Measurements from ENCODE around the gene XIRP1. TPM values are rescaled to one million over a fixed set of nuclear protein-coding genes. Genes with fewer than 3 reads are reported as not detected.

The XIRP1 gene
- total and polyA plus RNA-seq, 2 experiments from 2014 or later, result not detected

DNA sequence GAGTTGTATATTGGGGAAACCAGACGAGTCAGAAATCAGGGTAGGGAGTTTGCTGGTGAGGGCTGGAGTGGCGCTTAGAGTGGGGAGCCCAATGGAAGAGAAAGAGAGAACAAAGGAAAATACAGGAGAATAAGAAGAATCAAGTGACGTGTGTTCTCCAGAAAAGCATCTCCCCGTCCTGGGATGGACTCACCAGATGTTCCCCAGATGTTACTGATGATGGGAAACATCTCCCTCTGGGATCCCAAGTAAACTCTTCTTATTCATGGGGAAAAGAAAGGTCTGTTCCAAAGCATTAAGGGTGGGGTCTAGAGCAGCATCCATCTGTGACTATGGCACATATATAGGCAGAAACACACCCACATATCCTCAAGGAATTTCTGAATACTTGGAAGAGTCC lies 36.0 kb downstream of the XIRP1 start:
- Mint-ChIP-seq H3K27ac (no peak overlapping the region), H3K4me1 (peaks cover 45% of the 10 kb centered on the region), H3K9me3 (no peaks in the 10 kb centered on the region; the same call in 1 of the 3 replicates), H3K27me3 (ENCODE audit: insufficient read depth, low read depth, poor library complexity) (peaks cover 21% of the 10 kb centered on the region), H3K4me3 (no peak overlapping the region), H3K36me3 (ENCODE audit: low read depth) (no peaks in the 10 kb centered on the region)
- Histone ChIP-seq H3F3A (replicated peaks; ENCODE audit: low read depth) (peaks cover 11% of the 10 kb centered on the region), H3K27me3 (ENCODE audit: insufficient read depth) (no peaks in the 10 kb centered on the region), H3K36me3 (ENCODE audit: insufficient read depth) (no peaks in the 10 kb centered on the region), H3K4me1 (ENCODE audit: insufficient read depth) (peaks cover 28% of the 10 kb centered on the region), H4K20me1 (replicated peaks; ENCODE audit: insufficient read depth) (no peaks in the 10 kb centered on the region; the same call in 1 of the 2 replicates), H3K4me3 (no peak overlapping the region), H3K27ac (ENCODE audit: low read depth) (no peak overlapping the region), H3K4me2 (no peak overlapping the region), H3K9me2 (ENCODE audit: insufficient read depth) (no peaks in the 10 kb centered on the region), H2AFZ (no peak overlapping the region), H3K79me2 (replicated peaks; ENCODE audit: insufficient read depth) (no peaks in the 10 kb centered on the region)
- TF ChIP-seq CREB1 (CRISPR knock-in tag; IDR thresholded peaks at IDR 0.05; ENCODE audit: low read depth) (no peak), ZNF331 (CRISPR knock-in tag; IDR thresholded peaks at IDR 0.05; ENCODE audit: low read depth) (no peak), POLR2AphosphoS5 (IDR thresholded peaks at IDR 0.05; ENCODE audit: low read depth) (no peak), JUNB (IDR thresholded peaks at IDR 0.05; ENCODE audit: unreplicated experiment) (no peak), NANOG (IDR thresholded peaks at IDR 0.05; ENCODE audit: borderline replicate concordance) (no peak)
- TF ChIP-seq, protein P1, sequence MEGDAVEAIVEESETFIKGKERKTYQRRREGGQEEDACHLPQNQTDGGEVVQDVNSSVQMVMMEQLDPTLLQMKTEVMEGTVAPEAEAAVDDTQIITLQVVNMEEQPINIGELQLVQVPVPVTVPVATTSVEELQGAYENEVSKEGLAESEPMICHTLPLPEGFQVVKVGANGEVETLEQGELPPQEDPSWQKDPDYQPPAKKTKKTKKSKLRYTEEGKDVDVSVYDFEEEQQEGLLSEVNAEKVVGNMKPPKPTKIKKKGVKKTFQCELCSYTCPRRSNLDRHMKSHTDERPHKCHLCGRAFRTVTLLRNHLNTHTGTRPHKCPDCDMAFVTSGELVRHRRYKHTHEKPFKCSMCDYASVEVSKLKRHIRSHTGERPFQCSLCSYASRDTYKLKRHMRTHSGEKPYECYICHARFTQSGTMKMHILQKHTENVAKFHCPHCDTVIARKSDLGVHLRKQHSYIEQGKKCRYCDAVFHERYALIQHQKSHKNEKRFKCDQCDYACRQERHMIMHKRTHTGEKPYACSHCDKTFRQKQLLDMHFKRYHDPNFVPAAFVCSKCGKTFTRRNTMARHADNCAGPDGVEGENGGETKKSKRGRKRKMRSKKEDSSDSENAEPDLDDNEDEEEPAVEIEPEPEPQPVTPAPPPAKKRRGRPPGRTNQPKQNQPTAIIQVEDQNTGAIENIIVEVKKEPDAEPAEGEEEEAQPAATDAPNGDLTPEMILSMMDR (conservative IDR thresholded peaks at IDR 0.05; ENCODE audit: low read depth in 2 of 2), result no peak
- TF ChIP-seq, protein P2, sequence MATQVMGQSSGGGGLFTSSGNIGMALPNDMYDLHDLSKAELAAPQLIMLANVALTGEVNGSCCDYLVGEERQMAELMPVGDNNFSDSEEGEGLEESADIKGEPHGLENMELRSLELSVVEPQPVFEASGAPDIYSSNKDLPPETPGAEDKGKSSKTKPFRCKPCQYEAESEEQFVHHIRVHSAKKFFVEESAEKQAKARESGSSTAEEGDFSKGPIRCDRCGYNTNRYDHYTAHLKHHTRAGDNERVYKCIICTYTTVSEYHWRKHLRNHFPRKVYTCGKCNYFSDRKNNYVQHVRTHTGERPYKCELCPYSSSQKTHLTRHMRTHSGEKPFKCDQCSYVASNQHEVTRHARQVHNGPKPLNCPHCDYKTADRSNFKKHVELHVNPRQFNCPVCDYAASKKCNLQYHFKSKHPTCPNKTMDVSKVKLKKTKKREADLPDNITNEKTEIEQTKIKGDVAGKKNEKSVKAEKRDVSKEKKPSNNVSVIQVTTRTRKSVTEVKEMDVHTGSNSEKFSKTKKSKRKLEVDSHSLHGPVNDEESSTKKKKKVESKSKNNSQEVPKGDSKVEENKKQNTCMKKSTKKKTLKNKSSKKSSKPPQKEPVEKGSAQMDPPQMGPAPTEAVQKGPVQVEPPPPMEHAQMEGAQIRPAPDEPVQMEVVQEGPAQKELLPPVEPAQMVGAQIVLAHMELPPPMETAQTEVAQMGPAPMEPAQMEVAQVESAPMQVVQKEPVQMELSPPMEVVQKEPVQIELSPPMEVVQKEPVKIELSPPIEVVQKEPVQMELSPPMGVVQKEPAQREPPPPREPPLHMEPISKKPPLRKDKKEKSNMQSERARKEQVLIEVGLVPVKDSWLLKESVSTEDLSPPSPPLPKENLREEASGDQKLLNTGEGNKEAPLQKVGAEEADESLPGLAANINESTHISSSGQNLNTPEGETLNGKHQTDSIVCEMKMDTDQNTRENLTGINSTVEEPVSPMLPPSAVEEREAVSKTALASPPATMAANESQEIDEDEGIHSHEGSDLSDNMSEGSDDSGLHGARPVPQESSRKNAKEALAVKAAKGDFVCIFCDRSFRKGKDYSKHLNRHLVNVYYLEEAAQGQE (IDR thresholded peaks at IDR 0.05; ENCODE audit: unreplicated experiment), result no peak
- ATAC-seq, result no peak
- DNase-seq (ENCODE audit: low spot score), result no peak

DNA sequence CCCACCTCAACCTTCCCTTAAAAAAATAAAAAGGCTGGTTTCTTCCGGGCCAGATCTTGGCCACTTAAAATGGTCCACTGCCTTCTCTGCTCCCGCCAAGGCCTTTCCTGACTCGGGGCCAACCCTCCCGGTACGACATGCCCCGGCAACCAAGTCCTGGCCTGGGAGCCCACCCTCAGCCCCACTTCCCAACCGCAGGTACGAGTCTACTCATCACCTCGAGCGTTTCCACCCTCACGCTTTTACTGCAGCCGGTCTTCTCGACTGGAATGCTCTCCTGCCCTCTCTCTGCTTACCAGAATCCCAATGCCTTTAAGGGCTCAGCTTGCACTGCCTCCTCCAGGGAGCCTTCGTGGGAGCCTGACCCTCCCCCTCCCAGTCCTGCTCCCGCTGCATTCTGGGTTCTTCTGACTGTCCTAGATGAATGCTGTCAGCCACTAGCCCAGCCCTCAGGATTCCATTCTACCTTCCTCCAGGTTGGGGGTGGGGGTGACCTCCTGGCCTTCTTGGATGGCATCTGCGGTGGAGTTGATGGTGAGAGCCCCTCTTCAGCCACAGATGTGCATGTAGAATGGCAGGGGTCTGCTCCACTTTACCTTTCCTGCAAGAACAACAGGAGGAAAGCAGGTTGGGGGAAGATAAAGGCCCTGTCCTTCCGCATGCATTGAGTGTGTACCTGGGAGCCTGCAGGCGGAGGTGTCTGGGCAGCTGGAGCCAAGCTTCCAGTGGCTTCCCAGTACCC lies 37.9 kb downstream of the XIRP1 start:
- Histone ChIP-seq H3F3A (replicated peaks; ENCODE audit: low read depth) (peaks cover 11% of the 10 kb centered on the region), H3K27me3 (ENCODE audit: insufficient read depth) (no peaks in the 10 kb centered on the region), H4K20me1 (replicated peaks; ENCODE audit: insufficient read depth) (no peaks in the 10 kb centered on the region; the same call in 1 of the 2 replicates), H3K79me2 (replicated peaks; ENCODE audit: insufficient read depth) (peaks cover 18% of the 10 kb centered on the region), H3K36me3 (ENCODE audit: insufficient read depth) (no peaks in the 10 kb centered on the region), H3K27ac (ENCODE audit: low read depth) (peak overlapping the region; percentile 94), H3K9me2 (ENCODE audit: insufficient read depth) (no peaks in the 10 kb centered on the region), H3K4me1 (ENCODE audit: insufficient read depth) (peaks cover 41% of the 10 kb centered on the region), H3K4me3 (peak overlapping the region; percentile 87), H3K4me2 (peak overlapping the region; percentile 99), H2AFZ (peak overlapping the region; percentile 78)
- Mint-ChIP-seq H3K4me1 (peaks cover 62% of the 10 kb centered on the region), H3K36me3 (ENCODE audit: low read depth) (no peaks in the 10 kb centered on the region), H3K4me3 (peak overlapping the region; percentile 91), H3K27ac (peak overlapping the region; percentile 97), H3K9me3 (no peaks in the 10 kb centered on the region; the same call in 2 of the 3 replicates), H3K27me3 (ENCODE audit: insufficient read depth, low read depth, poor library complexity) (peaks cover 23% of the 10 kb centered on the region)
- ATAC-seq (peak; percentile 59), DNase-seq (ENCODE audit: low spot score) (peak; percentile 97)
- TF ChIP-seq JUNB (IDR thresholded peaks at IDR 0.05; ENCODE audit: unreplicated experiment) (no peak), ZNF331 (CRISPR knock-in tag; IDR thresholded peaks at IDR 0.05; ENCODE audit: low read depth) (no peak), POLR2AphosphoS5 (IDR thresholded peaks at IDR 0.05; ENCODE audit: low read depth) (peak; percentile 80), CREB1 (CRISPR knock-in tag; IDR thresholded peaks at IDR 0.05; ENCODE audit: low read depth) (peak; percentile 59), EZH2 (IDR thresholded peaks at IDR 0.05; ENCODE audit: low read depth, unreplicated experiment) (no peak)

Data from GM23338 (cell line).